Right kidney (tissue), 1 donor: ENCODE results near the gene KRTAP10-2.
"Not testable (repeated sequence)": the region's sequence is repeated elsewhere in the genome, so short reads cannot be mapped to it uniquely, and the experiment has no call there.

Experiments used
- DNase-seq: peaks from one replicate; pipeline ENCODE4 v3.0.0-alpha.2; 2016

The KRTAP10-2 gene

GRCh38 chr21:44583089-44583799 is 31.9 kb upstream of the KRTAP10-2 start:
- DNase-seq, result no peak

- no peak for DNase-seq
These were observed 30.8 kb upstream of the KRTAP10-2 start for GRCh38 chr21:44582055-44582454.

GRCh38 chr21:44581158-44581557 is 29.9 kb upstream of the KRTAP10-2 start:
- no peak for DNase-seq

GRCh38 chr21:44580231-44580821 is 29.0 kb upstream of the KRTAP10-2 start, which contains the start of gene KRTAP10-5:
Gene KRTAP10-5 (minus strand): TSS chr21:44580604. CDS start chr21:44580578, 26 bp downstream.
- not testable (repeated sequence) for DNase-seq

- DNase-seq, result no peak
These were observed 28.5 kb upstream of the KRTAP10-2 start for GRCh38 chr21:44579833-44580144.

- DNase-seq, result no peak
These were observed 27.9 kb upstream of the KRTAP10-2 start for GRCh38 chr21:44579056-44579832.

- no peak for DNase-seq
These were observed 27.2 kb upstream of the KRTAP10-2 start for GRCh38 chr21:44578371-44579055.

- no peak for DNase-seq
These were observed 24.7 kb upstream of the KRTAP10-2 start for GRCh38 chr21:44576025-44576420.

GRCh38 chr21:44575307-44576024 is 24.2 kb upstream of the KRTAP10-2 start:
- no peak for DNase-seq

GRCh38 chr21:44574457-44575306 is 23.4 kb upstream of the KRTAP10-2 start:
- no peak for DNase-seq

GRCh38 chr21:44573630-44574456 is 22.5 kb upstream of the KRTAP10-2 start, which contains the start of gene KRTAP10-4:
Gene KRTAP10-4 (plus strand): TSS chr21:44573729. CDS start chr21:44573759, 30 bp downstream.
- not testable (repeated sequence) for DNase-seq

- no peak for DNase-seq
These were observed 21.8 kb upstream of the KRTAP10-2 start for GRCh38 chr21:44572959-44573583.

GRCh38 chr21:44571844-44572782 is 20.8 kb upstream of the KRTAP10-2 start:
- DNase-seq, result no peak

GRCh38 chr21:44571296-44571695 is 20.0 kb upstream of the KRTAP10-2 start:
- no peak for DNase-seq

GRCh38 chr21:44569861-44570517 is 18.7 kb upstream of the KRTAP10-2 start:
- no peak for DNase-seq

- no peak for DNase-seq
These were observed 17.6 kb upstream of the KRTAP10-2 start for GRCh38 chr21:44568667-44569556.

GRCh38 chr21:44568261-44568660 is 17.0 kb upstream of the KRTAP10-2 start:
- no peak for DNase-seq
